Activated CD8-positive, alpha-beta T cell treated with anti-CD3 and anti-CD28 coated beads, Interleukin-2, amount 10 ng/mL, durations not matched to agents 7 days and 5 days (primary cell): ENCODE data around the gene GPR27. TPM values are rescaled to one million over a fixed set of nuclear protein-coding genes. Genes with fewer than 3 reads are reported as not detected.

Experiments
- ATAC-seq: fragments of 150-1000 bp; cut with Tn5 transposase; one replicate; pipeline ENCODE4 v1.10.0; 2021; ENCODE audit warnings: moderate library complexity
- CTCF ChIA-PET: fragments of 350-600 bp; sonication (Branson Sonifier 250); formaldehyde crosslinking; loops from one replicate; lab custom pipeline; 2021; ENCODE audit warnings: antibody characterized with exemption; lab: Charles Lee
- POLR2A ChIA-PET: fragments of 350-600 bp; sonication (Branson Sonifier 250); formaldehyde crosslinking; loops from one replicate; lab custom pipeline; 2021; ENCODE audit warnings: antibody characterized with exemption; lab: Charles Lee
- DNase-seq: peaks from one replicate; pipeline ENCODE4 v3.0.0-alpha.2; 2020
- H3K27ac Mint-ChIP-seq: one replicate; pipeline ENCODE4 v1.8.0; 2021; ENCODE audit warnings: mild to moderate bottlenecking, mixed read lengths
- H3K27me3 Mint-ChIP-seq: one replicate; pipeline ENCODE4 v1.8.0; 2021; ENCODE audit warnings: low read depth, mixed read lengths
- H3K36me3 Mint-ChIP-seq: one replicate; pipeline ENCODE4 v1.8.0; 2021; ENCODE audit warnings: low read depth, mixed read lengths
- H3K4me1 Mint-ChIP-seq: one replicate; pipeline ENCODE4 v1.8.0; 2021; ENCODE audit warnings: low read depth, mixed read lengths
- H3K4me3 Mint-ChIP-seq: one replicate; pipeline ENCODE4 v1.8.0; 2021; ENCODE audit warnings: mild to moderate bottlenecking, mixed read lengths
- H3K9me3 Mint-ChIP-seq: one replicate; pipeline ENCODE4 v1.8.0; 2022; ENCODE audit warnings: mixed read lengths; ENCODE audit not compliant: insufficient read depth
- total RNA-seq, 2 experiments: library from RNA; stranded (reverse); gene quantifications; one replicate each; pipeline ENCODE4 v1.2.3, GENCODE V29; 2021

Gene GPR27
- total RNA-seq, 2 experiments from 2014 or later = 0.37 to 0.40 TPM

DNA sequence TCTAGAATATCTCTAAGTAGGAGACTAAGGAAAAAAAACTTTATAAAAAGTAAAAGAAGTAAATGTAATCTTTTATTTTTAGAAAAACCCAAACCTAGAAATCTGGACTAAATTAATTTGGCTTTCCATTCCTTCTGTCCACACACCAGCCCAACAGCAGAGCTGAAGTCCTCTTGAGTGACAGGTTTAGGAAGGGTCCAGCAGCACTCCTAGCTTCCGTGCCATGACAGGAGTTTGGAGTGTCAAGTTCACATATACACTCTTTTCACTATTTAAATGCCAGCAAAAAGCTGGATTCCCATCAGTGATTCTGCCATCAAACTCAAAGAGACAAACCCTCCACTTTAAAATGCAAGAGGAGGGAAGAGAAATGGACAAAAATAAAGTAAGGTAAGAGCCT, 18.2 kb downstream of the GPR27 start:
- Mint-ChIP-seq H3K9me3 (no peaks in the 10 kb centered on the region), H3K4me3 (no peak overlapping the region), H3K27me3 (peaks cover 24% of the 10 kb centered on the region), H3K36me3 (no peaks in the 10 kb centered on the region), H3K27ac (no peak overlapping the region), H3K4me1 (no peaks in the 10 kb centered on the region)
- ATAC-seq (no peak), DNase-seq (no peak)
- ChIA-PET POLR2A (no interaction called here), CTCF (interaction anchor here (1.1 kb wide), 1 partner anchor 41 kb away, joined by 3 read pairs; no protein-coding TSS in a partner anchor)

DNA sequence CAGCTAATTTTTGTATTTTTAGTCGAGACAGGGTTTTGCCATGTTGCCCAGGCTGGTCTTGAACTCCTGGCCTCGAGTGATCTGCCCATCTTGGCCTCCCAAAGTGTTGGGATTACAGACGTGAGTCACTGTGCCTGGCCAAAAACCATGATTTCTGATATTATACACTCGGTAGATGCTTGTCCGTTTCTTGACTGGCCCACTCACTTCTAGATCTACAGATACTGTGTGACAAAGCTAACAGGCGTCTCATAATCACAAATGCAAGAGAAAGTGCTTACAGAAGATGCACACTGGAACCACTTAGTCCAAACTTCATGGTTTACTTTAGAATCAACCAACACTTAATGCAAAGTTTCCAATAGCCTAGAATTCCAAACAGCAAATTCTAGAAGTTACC, 22.9 kb downstream of the GPR27 start:
- Mint-ChIP-seq H3K36me3 (no peaks in the 10 kb centered on the region), H3K27me3 (peaks cover 18% of the 10 kb centered on the region), H3K4me1 (peaks cover 16% of the 10 kb centered on the region), H3K4me3 (no peak overlapping the region), H3K27ac (no peak overlapping the region), H3K9me3 (no peaks in the 10 kb centered on the region)
- POLR2A ChIA-PET = no interaction called here
- CTCF ChIA-PET = no interaction called here
- no peak for DNase-seq
- no peak for ATAC-seq

- ATAC-seq (no peak), DNase-seq (no peak)
- POLR2A ChIA-PET = no interaction called here
- Mint-ChIP-seq H3K4me1 (peaks cover 16% of the 10 kb centered on the region), H3K9me3 (no peaks in the 10 kb centered on the region), H3K36me3 (no peaks in the 10 kb centered on the region), H3K27me3 (peaks cover 28% of the 10 kb centered on the region), H3K4me3 (no peak overlapping the region), H3K27ac (no peak overlapping the region)
- CTCF ChIA-PET = interaction anchor here (1.0 to 1.3 kb wide), 2 partner anchors 45 to 67 kb away, joined by 3 to 4 read pairs; no protein-coding TSS in a partner anchor
Observed at GRCh38 chr3:71778353-71778752, 24.7 kb downstream of the GPR27 start.

- peak overlapping the region; percentile 24 for H3K4me3 Mint-ChIP-seq
- H3K9me3 Mint-ChIP-seq = no peaks in the 10 kb centered on the region
- ChIA-PET CTCF (interaction anchor here (1.2 kb wide), 1 partner anchor 95 kb away, joined by 6 read pairs; no protein-coding TSS in a partner anchor), POLR2A (no interaction called here)
- peaks cover 30% of the 10 kb centered on the region for H3K27me3 Mint-ChIP-seq
- no peak overlapping the region for H3K27ac Mint-ChIP-seq
- no peaks in the 10 kb centered on the region for H3K36me3 Mint-ChIP-seq
- H3K4me1 Mint-ChIP-seq = peaks cover 23% of the 10 kb centered on the region
- DNase-seq (no peak), ATAC-seq (peak; percentile 32)
Observed at GRCh38 chr3:71779674-71780377, 26.2 kb downstream of the GPR27 start.

GRCh38 chr3:71780430-71780829, 26.8 kb downstream of the GPR27 start:
- ATAC-seq = no peak

GRCh38 chr3:71783152-71783551, 29.5 kb downstream of the GPR27 start:
- peaks cover 31% of the 10 kb centered on the region for H3K4me1 Mint-ChIP-seq
- H3K9me3 Mint-ChIP-seq = no peaks in the 10 kb centered on the region
- no peak overlapping the region for H3K27ac Mint-ChIP-seq
- POLR2A ChIA-PET = no interaction called here
- DNase-seq (no peak), ATAC-seq (no peak)
- no peaks in the 10 kb centered on the region for H3K36me3 Mint-ChIP-seq
- no peak overlapping the region for H3K4me3 Mint-ChIP-seq
- peaks cover 56% of the 10 kb centered on the region for H3K27me3 Mint-ChIP-seq
- CTCF ChIA-PET = interaction anchor here (2.2 kb wide), 1 partner anchor 53 kb away, joined by 10 read pairs; no protein-coding TSS in a partner anchor

More at GRCh38 chr3:71780430-71780829, 26.8 kb downstream of the GPR27 start:
- Mint-ChIP-seq H3K4me1 (peaks cover 26% of the 10 kb centered on the region), H3K4me3 (no peak overlapping the region), H3K27ac (no peak overlapping the region), H3K27me3 (peaks cover 33% of the 10 kb centered on the region), H3K36me3 (no peaks in the 10 kb centered on the region), H3K9me3 (no peaks in the 10 kb centered on the region)
- ChIA-PET POLR2A (no interaction called here), CTCF (interaction anchor here (1.2 kb wide), 1 partner anchor 95 kb away, joined by 6 read pairs; no protein-coding TSS in a partner anchor)
- no peak for DNase-seq

DNA sequence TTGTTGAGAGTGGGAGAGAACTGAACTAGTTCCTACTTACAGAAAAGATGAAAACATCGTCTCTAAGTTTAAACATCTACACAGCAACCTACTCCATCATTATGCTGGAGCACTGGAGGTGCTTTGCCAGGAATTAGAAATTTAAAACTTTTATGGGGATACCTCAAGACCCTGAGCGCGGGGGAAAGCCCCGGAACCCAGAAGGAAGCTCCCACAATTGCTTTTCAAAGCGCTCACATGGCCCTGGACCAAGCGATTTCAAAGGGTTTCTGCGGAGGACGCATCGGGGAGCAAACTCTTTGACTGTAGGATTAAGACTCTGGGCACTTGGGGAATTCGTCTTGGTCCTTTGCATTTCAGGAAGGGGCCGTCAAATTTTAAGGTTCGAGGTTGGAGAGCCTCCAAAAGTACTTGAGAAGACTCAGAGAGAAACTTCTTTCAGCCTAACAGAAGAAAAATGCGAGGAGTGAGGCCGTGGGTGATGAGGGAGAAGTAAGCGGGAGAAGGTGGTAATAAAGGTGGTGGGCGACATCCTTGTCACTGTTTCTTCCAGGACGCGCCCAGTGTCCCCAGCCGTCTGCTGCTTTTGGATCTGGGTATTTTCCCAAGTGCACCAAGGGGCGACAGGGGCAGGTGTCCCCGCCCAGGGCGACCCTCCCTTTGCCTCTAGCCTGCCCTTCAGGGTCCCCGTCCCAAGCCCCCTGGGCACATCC, 30.7 kb downstream of the GPR27 start:
- ATAC-seq = peak; percentile 6
- no peaks in the 10 kb centered on the region for H3K36me3 Mint-ChIP-seq
- no peak for DNase-seq
- peaks cover 30% of the 10 kb centered on the region for H3K4me1 Mint-ChIP-seq
- H3K9me3 Mint-ChIP-seq = no peaks in the 10 kb centered on the region
- peaks cover 56% of the 10 kb centered on the region for H3K27me3 Mint-ChIP-seq
- ChIA-PET CTCF (interaction anchor here (2.2 kb wide), 1 partner anchor 55 kb away, joined by 10 read pairs; no protein-coding TSS in a partner anchor), POLR2A (no interaction called here)
- no peak overlapping the region for H3K27ac Mint-ChIP-seq
- peak overlapping the region; percentile 49 for H3K4me3 Mint-ChIP-seq

DNA sequence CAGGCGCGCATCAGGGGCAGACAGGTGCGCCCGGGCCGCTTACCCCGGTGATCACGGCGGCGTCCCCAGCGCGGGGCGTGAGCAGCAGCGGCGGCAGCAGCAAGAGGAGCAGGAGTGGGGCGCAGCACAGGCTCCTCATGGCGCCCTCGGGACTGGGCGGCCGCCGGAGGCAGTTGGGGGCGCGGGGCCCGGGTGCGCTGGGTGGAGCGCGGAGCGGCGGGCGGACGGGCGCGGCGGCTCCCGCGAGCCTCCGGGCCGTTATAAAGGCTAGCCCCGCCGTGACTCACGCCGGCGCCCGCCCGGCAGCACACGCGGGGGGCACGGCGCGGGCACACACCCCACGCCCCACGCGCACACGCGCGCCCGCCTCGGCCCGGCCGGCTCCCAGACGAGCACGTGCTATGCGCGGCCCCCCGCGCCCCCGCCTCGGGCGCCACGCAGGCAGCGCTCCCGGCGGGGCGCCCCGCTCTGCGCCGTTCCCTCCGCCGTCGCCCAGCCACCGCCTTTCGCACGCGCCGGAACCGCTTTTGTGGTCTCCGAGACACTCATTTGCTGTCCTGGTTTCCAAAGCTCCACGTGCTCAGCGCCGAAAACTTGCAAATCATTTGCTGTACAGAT, 31.4 kb downstream of the GPR27 start, which contains the start of gene PROK2:
PROK2 (minus strand) TSS at position 235 of the 618 bp plus-strand sequence; CDS start at position 139, 96 bp downstream.
- Mint-ChIP-seq H3K27ac (no peak within 1 kb of the TSS), H3K4me3 (peak within 1 kb of the TSS; percentile 60), H3K27me3 (peaks cover 56% of the 10 kb centered on the region), H3K36me3 (no peaks in the 10 kb centered on the region), H3K4me1 (peaks cover 23% of the 10 kb centered on the region), H3K9me3 (no peaks in the 10 kb centered on the region)
- ChIA-PET POLR2A (no interaction called here), CTCF (no interaction called here)
- DNase-seq (peak; percentile 33), ATAC-seq (peak; percentile 87)

- Mint-ChIP-seq H3K4me3 (peak overlapping the region; percentile 60), H3K4me1 (peaks cover 16% of the 10 kb centered on the region), H3K9me3 (no peaks in the 10 kb centered on the region), H3K36me3 (no peaks in the 10 kb centered on the region), H3K27me3 (peaks cover 61% of the 10 kb centered on the region), H3K27ac (no peak overlapping the region)
- ATAC-seq = no peak
- DNase-seq = no peak
- ChIA-PET POLR2A (no interaction called here), CTCF (no interaction called here)
Observed at GRCh38 chr3:71785532-71786216, 32.0 kb downstream of the GPR27 start.

DNA sequence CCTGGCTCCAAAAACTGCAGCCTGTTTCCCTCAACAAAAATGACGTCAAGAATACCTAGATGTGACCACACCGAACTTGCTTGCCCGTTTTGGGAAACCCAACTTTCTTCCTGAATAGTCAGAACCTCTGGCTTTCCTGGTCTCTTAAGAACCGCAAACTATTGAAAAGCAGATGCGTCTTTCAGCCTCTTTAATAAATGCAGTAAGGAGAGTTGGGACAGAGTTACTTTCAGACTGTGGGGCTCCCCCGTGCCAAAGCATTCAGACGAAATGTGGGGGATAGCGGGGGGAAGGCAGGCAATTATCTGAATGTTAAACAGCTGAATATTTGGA, 32.5 kb downstream of the GPR27 start:
- DNase-seq (no peak), ATAC-seq (no peak)
- POLR2A ChIA-PET = no interaction called here
- Mint-ChIP-seq H3K4me3 (no peak overlapping the region), H3K9me3 (no peaks in the 10 kb centered on the region), H3K27ac (no peak overlapping the region), H3K27me3 (peaks cover 60% of the 10 kb centered on the region), H3K4me1 (peaks cover 15% of the 10 kb centered on the region), H3K36me3 (no peaks in the 10 kb centered on the region)
- CTCF ChIA-PET = no interaction called here

DNA sequence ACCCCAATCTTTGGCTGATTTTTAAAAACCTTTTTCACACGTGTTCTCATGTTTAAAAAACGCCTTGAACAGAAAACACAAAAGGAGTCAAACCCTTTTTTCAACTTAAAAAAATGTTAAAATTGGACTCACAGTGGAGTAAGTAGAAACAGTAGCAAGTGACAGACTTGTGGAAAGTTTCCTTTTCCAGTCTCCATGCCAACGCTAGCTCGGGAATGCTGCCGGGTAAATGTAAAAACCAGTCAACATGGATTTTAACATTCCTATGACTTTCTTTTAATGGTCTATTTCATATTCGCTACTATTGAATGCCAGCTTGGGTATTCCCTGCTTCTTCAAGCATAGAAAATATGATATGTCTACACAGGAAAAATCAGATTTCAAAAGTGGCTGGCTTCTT, 32.9 kb downstream of the GPR27 start:
- DNase-seq (no peak), ATAC-seq (no peak)
- no peak overlapping the region for H3K4me3 Mint-ChIP-seq
- POLR2A ChIA-PET = no interaction called here
- peaks cover 57% of the 10 kb centered on the region for H3K27me3 Mint-ChIP-seq
- H3K27ac Mint-ChIP-seq = no peak overlapping the region
- CTCF ChIA-PET = no interaction called here
- no peaks in the 10 kb centered on the region for H3K36me3 Mint-ChIP-seq
- H3K9me3 Mint-ChIP-seq = no peaks in the 10 kb centered on the region
- H3K4me1 Mint-ChIP-seq = peaks cover 15% of the 10 kb centered on the region
